H9 (cell line): ENCODE results near the gene WSB1. TPM values are rescaled to one million over a fixed set of nuclear protein-coding genes. Genes with fewer than 3 reads are reported as not detected.

Source experiments
- DNase-seq: peaks from one replicate; pipeline ENCODE4 v3.0.0-alpha.2; 2017
- H2AFZ ChIP-seq: one replicate; pipeline ENCODE4 v1.6.1; 2013; ENCODE audit warnings: mild to moderate bottlenecking, low read length, control low read depth, moderate library complexity
- H2AK5ac ChIP-seq: 2 replicates; pipeline ENCODE4 v1.6.1; 2013; ENCODE audit warnings: low read length, control low read depth, mixed read lengths; ENCODE audit not compliant: insufficient read length
- H2BK120ac ChIP-seq: one replicate; pipeline ENCODE4 v1.6.1; 2013; ENCODE audit warnings: low read depth, mild to moderate bottlenecking, low read length, control low read depth, inconsistent platforms; ENCODE audit not compliant: poor library complexity, severe bottlenecking
- H2BK12ac ChIP-seq: 2 replicates; pipeline ENCODE4 v1.6.1; 2013; ENCODE audit warnings: low read length, control low read depth, mixed read lengths, low read depth; ENCODE audit not compliant: insufficient read length
- H2BK15ac ChIP-seq: 2 replicates; pipeline ENCODE4 v1.6.1; 2013; ENCODE audit warnings: low read depth, low read length, control low read depth
- H2BK20ac ChIP-seq: one replicate; pipeline ENCODE4 v1.6.1; 2013; ENCODE audit warnings: low read depth, mild to moderate bottlenecking, low read length, control low read depth, inconsistent platforms; ENCODE audit not compliant: poor library complexity, severe bottlenecking
- H2BK5ac ChIP-seq: 2 replicates; pipeline ENCODE4 v1.6.1; 2013; ENCODE audit warnings: low read length, control low read depth, mixed read lengths; ENCODE audit not compliant: insufficient read length
- H3K14ac ChIP-seq: 2 replicates; pipeline ENCODE4 v1.6.1; 2013; ENCODE audit warnings: low read length, control low read depth; ENCODE audit not compliant: insufficient read depth
- H3K18ac ChIP-seq: 2 replicates; pipeline ENCODE4 v1.6.1; 2013; ENCODE audit warnings: low read depth, mild to moderate bottlenecking, mixed read lengths, low read length, control low read depth; ENCODE audit not compliant: insufficient read length
- H3K23ac ChIP-seq: 2 replicates; pipeline ENCODE4 v1.6.1; 2013; ENCODE audit warnings: low read length, control low read depth, mixed read lengths, low read depth; ENCODE audit not compliant: insufficient read length
- H3K23me2 ChIP-seq: 2 replicates; pipeline ENCODE4 v1.6.1; 2013; ENCODE audit warnings: low read depth, mild to moderate bottlenecking, mixed read lengths, low read length, control low read depth; ENCODE audit not compliant: insufficient read length, poor library complexity, severe bottlenecking
- H3K27ac ChIP-seq: 2 replicates; pipeline ENCODE4 v1.5.1; 2013; ENCODE audit warnings: low read length, control low read depth, mixed read lengths, low read depth; ENCODE audit not compliant: insufficient read length
- H3K27me3 ChIP-seq: 2 replicates; pipeline ENCODE4 v1.6.1; 2013; ENCODE audit warnings: low read length, control low read depth, inconsistent platforms; ENCODE audit not compliant: insufficient read depth
- H3K4ac ChIP-seq: 2 replicates; pipeline ENCODE4 v1.6.1; 2013; ENCODE audit warnings: low read depth, mild to moderate bottlenecking, control low read depth, inconsistent platforms, low read length, moderate library complexity
- H3K4me1 ChIP-seq: 2 replicates; pipeline ENCODE4 v1.6.1; 2013; ENCODE audit warnings: low read length, control low read depth, inconsistent platforms; ENCODE audit not compliant: insufficient read depth
- H3K4me2 ChIP-seq: 2 replicates; pipeline ENCODE4 v1.6.1; 2013; ENCODE audit warnings: low read length, control low read depth, mixed read lengths; ENCODE audit not compliant: insufficient read length, insufficient read depth
- H3K56ac ChIP-seq: 2 replicates; pipeline ENCODE4 v1.6.1; 2013; ENCODE audit warnings: low read depth, mild to moderate bottlenecking, mixed read lengths, low read length, control low read depth; ENCODE audit not compliant: insufficient read length
- H3K79me1 ChIP-seq: 2 replicates; pipeline ENCODE4 v1.6.1; 2013; ENCODE audit warnings: low read depth, mild to moderate bottlenecking, moderate library complexity, low read length, control low read depth, inconsistent platforms; ENCODE audit not compliant: insufficient read depth, poor library complexity, severe bottlenecking
- H3K79me2 ChIP-seq: 2 replicates; pipeline ENCODE4 v1.6.1; 2013; ENCODE audit warnings: low read length, control low read depth, inconsistent platforms; ENCODE audit not compliant: insufficient read depth
- H3K9ac ChIP-seq: 2 replicates; pipeline ENCODE4 v1.6.1; 2013; ENCODE audit warnings: low read length, control low read depth, mixed read lengths; ENCODE audit not compliant: insufficient read length; ENCODE audit errors: extremely low read depth
- H3K9me3 ChIP-seq: one replicate; pipeline ENCODE4 v1.6.1; 2013; ENCODE audit warnings: low read depth, low read length, inconsistent platforms; ENCODE audit not compliant: control insufficient read depth
- H3T11ph ChIP-seq: one replicate; pipeline ENCODE4 v1.6.1; 2013; ENCODE audit warnings: mild to moderate bottlenecking, low read length, control low read depth, inconsistent platforms
- H4K20me1 ChIP-seq: one replicate; pipeline ENCODE4 v1.6.1; 2013; ENCODE audit not compliant: control insufficient read depth, insufficient read length, insufficient read depth
- H4K5ac ChIP-seq: 2 replicates; pipeline ENCODE4 v1.6.1; 2013; ENCODE audit warnings: low read depth, mild to moderate bottlenecking, mixed read lengths, low read length, control low read depth; ENCODE audit not compliant: insufficient read length
- H4K8ac ChIP-seq: replicated peaks from 2 replicates; pipeline ENCODE4 v1.6.1; 2013; ENCODE audit warnings: low read length, control low read depth, mixed read lengths, low read depth; ENCODE audit not compliant: insufficient read length
- H4K91ac ChIP-seq: 2 replicates; pipeline ENCODE4 v1.6.1; 2013; ENCODE audit warnings: low read depth, mild to moderate bottlenecking, moderate library complexity, mixed read lengths, low read length, control low read depth; ENCODE audit not compliant: insufficient read length
- H3K27ac Mint-ChIP-seq, 3 experiments: 2 replicates in 2 of 3; 3 replicates in 1 of 3; pipeline ENCODE4 v1.8.0; 2020 to 2021; ENCODE audit warnings: mixed read lengths in 3 of 3, mild to moderate bottlenecking in 1 of 3, moderate library complexity in 1 of 3
- H3K27me3 Mint-ChIP-seq: 2 replicates; pipeline ENCODE4 v1.8.0; 2021; ENCODE audit warnings: low read depth, mild to moderate bottlenecking, moderate library complexity, mixed read lengths
- H3K36me3 Mint-ChIP-seq, 3 experiments: 2 replicates in 2 of 3; 3 replicates in 1 of 3; pipeline ENCODE4 v1.8.0; 2020 to 2021; ENCODE audit warnings: low read depth in 3 of 3, mixed read lengths in 3 of 3; ENCODE audit not compliant: insufficient read depth in 1 of 3
- H3K4me1 Mint-ChIP-seq, 2 experiments: 2 replicates each; pipeline ENCODE4 v1.8.0; 2020; ENCODE audit warnings: mixed read lengths in 2 of 2
- H3K4me3 Mint-ChIP-seq, 2 experiments: 2 replicates in 1 of 2; 3 replicates in 1 of 2; pipeline ENCODE4 v1.8.0; 2020 to 2021; ENCODE audit warnings: mild to moderate bottlenecking in 2 of 2, mixed read lengths in 2 of 2, moderate library complexity in 1 of 2
- H3K9me3 Mint-ChIP-seq, 2 experiments: 2 replicates in 1 of 2; 3 replicates in 1 of 2; pipeline ENCODE4 v1.8.0; 2020; ENCODE audit warnings: mild to moderate bottlenecking in 2 of 2, mixed read lengths in 2 of 2, moderate library complexity in 1 of 2
- CTCF ChIP-seq: fragments of 200-600 bp; sonication (generic); conservative IDR thresholded peaks from 3 replicates; pipeline ENCODE4 v1.8.0; 2021; ENCODE audit warnings: antibody characterized with exemption, mild to moderate bottlenecking
- WGBS: extraction: QIAGEN DNeasy Blood & Tissue Kit; methylation state at CpG from one replicate; pipeline ENCODE4 v1.1.7; 2013; ENCODE audit warnings: missing lambda C conversion rate, low lambda C conversion rate, mixed read lengths; ENCODE audit not compliant: insufficient read length; ENCODE audit errors: extremely low coverage; 5-methylcytosine and 5-hydroxymethylcytosine counted together
- total RNA-seq: library from RNA; stranded (reverse); gene quantifications from 2 replicates; pipeline ENCODE4 v1.2.1, GENCODE V29; 2021

The WSB1 gene
- total RNA-seq, 1 experiment from 2014 or later, result 187 TPM

- Histone ChIP-seq H3K18ac (peak overlapping the region; percentile 0), H2BK120ac (no peak overlapping the region), H3K9ac (no peak overlapping the region), H4K5ac (no peak overlapping the region), H2BK5ac (no peak overlapping the region), H4K8ac (no peak overlapping the region), H2BK12ac (peak overlapping the region; percentile 85), H3K27me3 (no peaks in the 10 kb centered on the region), H3K23ac (no peak overlapping the region), H3K4ac (no peak overlapping the region), H3K9me3 (no peaks in the 10 kb centered on the region), H2BK15ac (no peak overlapping the region), H3K4me2 (no peak overlapping the region), H3T11ph (no peak overlapping the region), H3K4me1 (peaks cover 6% of the 10 kb centered on the region; the same call in 1 of the 2 replicates), H3K56ac (no peak overlapping the region), H3K14ac (no peak overlapping the region; the same call in 1 of the 2 replicates), H2BK20ac (no peak overlapping the region), H3K23me2 (peaks cover 3% of the 10 kb centered on the region), H4K20me1 (no peaks in the 10 kb centered on the region), H4K91ac (peak overlapping the region; percentile 45), H3K79me1 (no peaks in the 10 kb centered on the region), H3K79me2 (no peaks in the 10 kb centered on the region), H2AK5ac (no peak overlapping the region), H2AFZ (no peak overlapping the region), H3K27ac (peak overlapping the region; percentile 98)
- Mint-ChIP-seq H3K9me3 (no peaks in the 10 kb centered on the region; a peak in 1 of 5 replicates), H3K27ac (peak overlapping the region; percentile 82 to 99 (median 92)), H3K4me1 (peaks cover 46 to 68% of the 10 kb centered on the region in 2 experiments), H3K27me3 (no peaks in the 10 kb centered on the region), H3K4me3 (peak overlapping the region in 1 of 2 experiments; percentile 53; a peak in 2 of 5 replicates), H3K36me3 (no peaks in the 10 kb centered on the region)
- no peak for DNase-seq
- WGBS, result no CpG with 5 or more reads among the region's 3 CpGs
- TF ChIP-seq CTCF, result no peak
These were observed 50.2 kb downstream of the WSB1 start for GRCh38 chr17:27343977-27344607.
